HG03045 (cell line): ENCODE results near the gene DMXL2.
"Not testable (repeated sequence)": the region's sequence is repeated elsewhere in the genome, so short reads cannot be mapped to it uniquely, and the experiment has no call there.

Experiments used
- ATAC-seq: cut with Tn5 transposase; IDR thresholded peaks from one replicate; pipeline ENCODE4 v1.9.1; 2021; ENCODE audit warnings: mild to moderate bottlenecking, moderate library complexity; ENCODE audit not compliant: unreplicated experiment

DMXL2 gene

DNA sequence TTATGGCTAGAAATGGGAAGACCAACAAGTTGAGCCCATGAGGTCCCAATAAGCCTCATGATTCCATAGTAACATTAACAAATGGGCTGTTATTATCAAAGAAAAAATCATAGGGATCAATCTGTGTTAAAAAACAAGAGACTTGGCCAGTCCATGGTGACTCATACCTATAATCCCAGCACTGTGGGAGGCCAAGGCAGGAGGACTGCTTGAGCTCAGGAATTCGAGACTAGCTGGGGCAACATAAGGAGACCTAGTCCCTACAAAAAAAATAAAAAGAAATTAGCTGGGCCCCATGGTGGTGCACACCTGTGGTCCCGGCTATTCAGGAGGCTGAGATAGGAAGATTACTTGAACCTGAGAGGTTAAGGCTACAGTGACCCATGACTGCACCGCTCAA is 124.8 kb downstream of the DMXL2 start:
- no peak for ATAC-seq

DNA sequence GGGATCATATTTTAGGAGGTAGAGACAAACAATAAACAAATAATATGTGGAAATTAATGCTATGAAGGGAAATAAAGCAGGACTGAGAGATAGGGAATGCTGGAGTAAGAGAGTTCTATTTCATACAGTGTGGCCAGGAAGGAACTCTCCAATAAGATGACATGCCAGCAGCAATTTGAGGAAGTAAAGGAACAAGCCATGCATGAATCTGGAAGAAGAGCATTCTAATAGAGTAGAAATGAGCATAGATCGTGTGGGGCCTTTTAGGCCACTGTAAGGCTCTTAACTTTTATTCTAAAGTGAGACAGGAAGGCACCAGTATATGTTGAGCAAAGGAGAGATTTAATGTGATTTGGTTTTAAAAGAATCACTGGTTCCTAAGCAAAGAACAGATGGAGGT is 126.3 kb downstream of the DMXL2 start:
- ATAC-seq = no peak

DNA sequence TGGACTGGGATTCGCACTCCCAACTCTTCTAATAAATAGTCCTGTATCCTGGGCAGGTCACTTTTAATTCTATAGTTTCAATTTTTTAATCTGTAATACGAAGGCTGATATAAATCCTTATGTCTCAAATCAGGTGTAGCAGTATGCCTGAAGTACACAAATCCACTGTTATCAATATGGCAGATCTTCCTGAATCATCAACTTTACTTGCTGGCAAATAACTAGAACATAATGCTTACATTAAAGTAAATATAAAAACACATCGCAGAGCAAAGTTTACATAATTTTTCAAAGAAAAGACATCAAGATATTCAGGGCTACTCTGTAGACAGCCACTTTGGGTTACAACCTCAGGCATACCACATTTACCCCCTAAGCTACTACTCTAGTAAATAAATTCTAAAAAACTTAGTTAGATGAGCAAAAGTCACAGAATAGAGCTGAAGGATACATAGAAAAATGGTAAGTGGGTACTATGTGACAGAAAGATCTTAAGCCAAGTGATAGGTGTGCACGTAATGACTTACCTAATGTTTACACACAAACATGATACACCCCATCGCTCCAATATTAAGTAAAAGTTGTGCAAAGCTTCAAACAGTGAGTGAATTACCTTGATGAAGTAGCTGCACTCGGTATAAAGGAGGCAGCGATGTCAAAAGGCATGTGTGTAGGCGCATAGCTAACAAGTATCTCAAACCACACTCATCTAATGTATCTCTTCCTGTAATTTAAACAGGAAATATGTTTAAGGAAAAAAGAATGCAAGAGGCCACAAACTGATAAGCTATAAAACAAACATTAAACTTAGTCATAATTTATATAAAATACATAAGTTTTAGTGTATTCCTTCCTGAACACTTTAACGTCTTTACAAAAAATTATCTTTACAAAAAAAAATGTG is 127.9 kb downstream of the DMXL2 start:
- ATAC-seq = no peak

DNA sequence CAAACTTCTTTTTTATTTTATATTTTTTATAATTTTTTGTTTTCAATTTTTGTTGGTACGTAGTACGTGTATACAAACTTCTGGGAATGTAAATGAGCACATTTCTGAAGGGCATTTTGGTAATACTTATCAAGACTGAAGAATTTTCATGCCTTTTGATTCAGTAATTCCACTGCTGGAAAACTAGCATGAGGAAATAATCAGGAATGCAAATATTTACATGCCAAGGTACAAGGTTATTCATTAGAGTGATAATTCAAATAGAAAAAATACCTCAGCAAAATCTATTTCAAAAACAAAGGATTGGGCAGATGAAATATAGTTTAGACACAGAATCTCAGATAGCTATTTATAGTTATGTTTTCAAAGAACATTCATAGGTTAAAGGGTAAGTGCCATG is 128.7 kb downstream of the DMXL2 start:
- no peak for ATAC-seq

GRCh38 chr15:51492528-51492927 is 130.0 kb downstream of the DMXL2 start:
- ATAC-seq = no peak

DNA sequence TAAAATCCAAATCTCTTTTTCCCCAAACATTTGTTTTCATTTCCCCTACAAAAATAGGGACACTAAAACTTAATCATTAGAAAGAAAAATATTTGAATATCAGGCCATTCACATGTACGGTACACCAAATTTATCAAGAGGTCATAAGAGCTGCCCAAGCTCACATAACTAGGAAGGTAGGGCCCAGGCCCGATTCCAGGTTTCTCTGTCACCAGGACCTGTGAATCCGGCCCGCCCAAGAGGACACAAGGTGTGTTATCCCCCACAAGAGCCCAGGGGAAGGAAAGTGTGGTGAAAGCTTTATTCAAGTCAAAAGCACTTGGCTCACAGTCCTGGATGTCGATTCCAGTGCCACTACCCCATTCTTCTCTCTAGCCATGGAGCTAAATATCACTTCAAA is 130.6 kb downstream of the DMXL2 start:
- ATAC-seq = no peak

GRCh38 chr15:51484781-51485180 is 137.8 kb downstream of the DMXL2 start:
- ATAC-seq = no peak

- ATAC-seq = no peak
Observed at GRCh38 chr15:51483985-51484384, 138.6 kb downstream of the DMXL2 start.

DNA sequence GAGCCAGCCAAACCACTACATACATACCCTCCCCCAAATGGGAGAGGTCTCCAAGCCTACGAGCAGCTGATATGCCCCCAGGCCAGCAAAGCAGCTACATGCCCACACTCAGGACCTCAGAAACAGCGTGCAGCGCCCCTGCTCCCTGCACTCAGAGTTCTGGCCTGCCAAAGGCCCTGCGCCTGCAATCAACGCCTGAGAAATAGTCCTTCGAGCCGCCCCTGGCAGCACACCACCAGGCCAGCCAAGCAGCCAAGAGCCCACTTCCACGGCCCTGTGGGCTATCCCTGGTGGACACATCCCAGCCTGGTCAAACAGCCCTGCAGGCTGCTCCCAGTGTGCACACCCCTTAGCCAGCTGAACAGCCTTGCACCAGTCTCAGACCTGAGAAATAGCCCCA is 139.1 kb downstream of the DMXL2 start:
- no peak for ATAC-seq

GRCh38 chr15:51475736-51476135 is 146.8 kb downstream of the DMXL2 start:
- no peak for ATAC-seq

- no peak for ATAC-seq
Observed at GRCh38 chr15:51470512-51470911, 152.1 kb downstream of the DMXL2 start.

DNA sequence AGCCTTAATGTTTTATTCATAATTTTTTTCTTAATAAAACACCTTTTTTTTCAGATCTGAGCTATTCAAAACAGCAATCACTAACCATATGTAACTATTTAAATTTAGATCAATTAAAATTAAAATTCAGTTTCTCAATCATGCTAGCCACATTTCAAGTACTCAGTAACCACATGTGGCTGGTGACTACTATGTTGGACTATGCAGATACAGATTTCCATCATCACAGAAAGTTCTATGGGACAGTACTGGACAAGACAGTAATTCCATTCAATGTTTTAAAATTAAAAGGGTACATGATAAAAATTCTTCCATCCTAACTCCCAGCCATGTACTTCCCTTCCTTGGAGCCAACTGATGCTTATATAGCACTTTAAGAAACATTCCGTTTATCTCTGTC is 161.8 kb downstream of the DMXL2 start:
- no peak for ATAC-seq

DNA sequence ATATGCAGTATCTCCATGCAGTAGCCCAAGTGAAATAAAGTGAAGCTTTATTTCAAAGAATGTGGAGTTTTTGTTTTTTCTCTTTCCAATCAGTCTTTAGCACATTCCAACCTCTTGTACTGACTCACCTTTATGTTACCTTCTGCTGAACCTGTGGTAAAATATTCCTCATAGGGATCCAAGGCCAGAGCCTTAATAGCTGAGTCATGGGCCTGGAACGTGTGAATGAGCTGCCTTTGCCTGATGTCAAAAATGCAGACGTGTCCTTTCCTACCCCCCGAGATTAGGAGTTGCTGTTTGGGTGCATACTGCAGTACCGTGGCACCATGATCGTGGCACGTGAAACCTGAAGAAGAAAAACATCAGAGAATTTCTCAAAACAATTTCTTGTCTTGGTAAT is 172.6 kb downstream of the DMXL2 start:
- no peak for ATAC-seq

GRCh38 chr15:51448622-51449399 is 173.8 kb downstream of the DMXL2 start:
- no peak for ATAC-seq

DNA sequence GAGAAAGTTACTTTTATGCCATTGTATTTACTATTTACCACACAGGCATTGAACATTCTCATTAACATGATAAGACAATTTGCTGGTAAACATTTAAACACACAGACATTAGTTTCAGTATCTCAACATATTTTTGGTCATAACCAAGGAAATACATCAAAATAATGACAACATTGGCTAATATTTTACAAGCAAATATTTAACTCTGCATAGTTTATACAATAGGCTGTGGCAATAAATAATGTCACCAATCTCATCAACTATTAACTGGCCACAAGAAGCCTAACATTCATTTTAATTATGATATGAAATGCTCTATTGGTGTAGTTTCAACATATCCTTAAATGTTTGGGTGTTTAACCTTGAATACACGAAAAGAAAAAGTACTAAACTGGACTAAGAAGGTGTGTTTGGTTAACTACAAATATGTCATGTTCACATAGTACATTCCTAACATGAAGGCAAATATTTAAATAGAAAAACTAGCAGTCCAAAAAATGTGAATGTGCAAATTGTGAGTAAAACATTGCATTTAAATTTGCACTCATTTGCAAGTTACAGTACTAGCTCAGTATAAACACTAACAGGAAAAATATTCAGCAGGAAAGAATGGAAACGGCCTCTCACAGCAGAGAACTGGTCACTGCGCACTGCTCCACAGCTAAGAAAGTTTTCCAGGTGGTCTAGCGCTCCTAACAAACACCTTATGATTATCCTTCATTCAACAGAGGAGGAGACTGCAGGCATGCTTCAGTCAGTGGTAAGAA is 174.5 kb downstream of the DMXL2 start:
- no peak for ATAC-seq

DNA sequence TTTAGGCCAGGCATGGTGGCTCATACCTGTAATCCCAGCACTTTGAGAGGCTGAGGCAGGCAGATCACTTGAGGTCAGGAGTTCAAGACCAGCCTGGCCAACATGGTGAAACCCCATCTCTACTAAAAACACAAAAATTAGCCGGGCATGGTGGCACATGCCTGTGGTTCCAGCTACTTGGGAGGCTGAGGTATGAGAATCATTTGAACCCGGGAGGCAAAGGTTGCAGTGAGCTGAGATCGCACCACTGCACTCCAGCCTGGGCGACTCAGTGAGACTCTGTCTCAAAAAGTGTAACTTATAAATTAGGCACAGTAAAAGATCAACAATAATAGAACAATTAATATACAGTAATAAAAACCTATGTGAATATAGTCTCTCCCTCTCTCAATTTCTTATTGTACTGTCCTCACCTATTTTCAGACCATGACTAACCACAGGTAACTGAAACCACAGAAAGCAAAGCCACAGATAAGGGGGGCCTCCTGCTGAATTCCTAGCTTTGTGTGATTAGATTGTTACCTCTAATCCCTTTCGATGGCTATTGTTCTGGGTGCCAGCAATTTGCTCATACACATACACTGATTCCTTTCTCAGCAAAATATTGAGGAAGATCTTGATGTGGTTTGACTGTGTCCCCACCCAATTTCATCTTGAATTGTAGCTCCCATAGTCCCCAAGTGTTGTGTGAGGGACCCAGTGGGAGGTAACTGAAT is 176.4 kb downstream of the DMXL2 start:
- not testable (repeated sequence) for ATAC-seq

GRCh38 chr15:51444807-51445206 is 177.8 kb downstream of the DMXL2 start:
- no peak for ATAC-seq

- ATAC-seq = no peak
Observed at GRCh38 chr15:51444112-51444511, 178.5 kb downstream of the DMXL2 start.

DNA sequence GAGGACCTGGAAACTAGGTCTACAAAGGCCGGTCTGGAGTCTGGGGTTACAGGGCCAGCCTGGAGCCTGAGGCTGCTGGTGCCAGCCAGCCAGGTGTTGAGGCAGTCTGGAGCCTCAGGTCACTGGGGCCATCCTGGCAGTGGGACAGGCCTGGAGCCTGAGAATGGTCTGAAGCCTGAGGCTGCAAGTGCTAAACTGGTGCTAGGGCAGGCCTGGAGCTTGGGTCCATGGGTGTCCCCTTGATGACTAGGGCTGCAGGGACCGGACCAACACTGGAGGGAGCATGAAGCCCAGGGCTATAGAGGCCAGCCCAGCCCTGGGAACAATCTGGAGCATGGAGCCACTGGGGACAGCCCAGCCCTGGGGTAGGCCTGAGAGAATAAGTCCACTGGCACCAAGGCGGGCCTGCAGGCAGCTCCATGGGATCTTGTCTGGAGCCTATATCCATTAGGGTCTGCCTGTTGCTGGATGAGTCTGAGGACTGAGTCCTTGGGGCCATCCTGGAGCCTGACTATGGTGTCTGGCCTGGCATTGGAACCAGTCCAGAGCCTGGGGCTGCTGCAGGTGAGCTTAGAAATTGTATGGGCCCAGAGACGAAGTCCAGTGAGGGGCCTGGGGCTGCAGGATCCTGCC is 179.2 kb downstream of the DMXL2 start:
- no peak for ATAC-seq

- ATAC-seq = no peak
Observed at GRCh38 chr15:51438526-51438925, 184.0 kb downstream of the DMXL2 start.
